Stimulated activated CD8-positive, alpha-beta memory T cell treated with anti-CD3 and anti-CD28 coated beads, Interleukin-7, amount 100 ng/mL, for 1 hour (primary cell): Measurements from ENCODE around the gene CCDC57.

Source experiments
- DNase-seq, 2 donors: peaks; one replicate each; pipeline ENCODE4 v3.0.0-alpha.2; 2020; ENCODE audit warnings: low read depth in 2 of 2

The CCDC57 gene

GRCh38 chr17:82092628-82092994 is 120.0 kb downstream of the CCDC57 start:
- DNase-seq, result no peak

GRCh38 chr17:82092094-82092586 is 120.5 kb downstream of the CCDC57 start:
- no peak for DNase-seq

GRCh38 chr17:82091264-82092066 is 121.2 kb downstream of the CCDC57 start:
- no peak for DNase-seq

- no peak for DNase-seq
Measured at GRCh38 chr17:82090549-82091263, 121.9 kb downstream of the CCDC57 start.

- DNase-seq, result no peak
Measured at GRCh38 chr17:82089723-82090548, 122.7 kb downstream of the CCDC57 start.

- no peak for DNase-seq
Measured at GRCh38 chr17:82088838-82089722, 123.6 kb downstream of the CCDC57 start.

GRCh38 chr17:82087961-82088837 is 124.4 kb downstream of the CCDC57 start:
- no peak for DNase-seq

- no peak for DNase-seq
Measured at GRCh38 chr17:82086941-82087906, 125.4 kb downstream of the CCDC57 start.

- DNase-seq, result no peak
Measured at GRCh38 chr17:82085931-82086764, 126.5 kb downstream of the CCDC57 start.

- DNase-seq, result no peak
Measured at GRCh38 chr17:82085031-82085861, 127.4 kb downstream of the CCDC57 start.

- no peak for DNase-seq
Measured at GRCh38 chr17:82084373-82085030, 128.1 kb downstream of the CCDC57 start.

GRCh38 chr17:82083533-82084359 is 128.9 kb downstream of the CCDC57 start:
- no peak for DNase-seq

- DNase-seq, result no peak
Measured at GRCh38 chr17:82083009-82083408, 129.6 kb downstream of the CCDC57 start.

- DNase-seq, result no peak
Measured at GRCh38 chr17:82082456-82082855, 130.2 kb downstream of the CCDC57 start.

GRCh38 chr17:82081966-82082365 is 130.7 kb downstream of the CCDC57 start:
- no peak for DNase-seq

- no peak for DNase-seq
Measured at GRCh38 chr17:82081546-82081945, 131.1 kb downstream of the CCDC57 start.
